Breast epithelium (tissue), 4 donors: ENCODE results near the gene KASH5. TPM values are rescaled to one million over a fixed set of nuclear protein-coding genes. Genes with fewer than 3 reads are reported as not detected.

Experiments
- DNase-seq, 2 donors: peaks; one replicate each; pipeline ENCODE4 v3.0.0-alpha.2; 2019; ENCODE audit warnings: low spot score in 2 of 2
- H3K27ac ChIP-seq, 2 donors: fragments of 200-600 bp; sonication (generic) in 1 of 2; one replicate each; pipeline ENCODE4 v1.5.1; 2016 to 2019; ENCODE audit warnings: mild to moderate bottlenecking in 1 of 2
- H3K27me3 ChIP-seq, 2 donors: fragments of 200-600 bp; sonication (generic) in 1 of 2; one replicate each; pipeline versions ENCODE4 v1.5.1 to v1.6.0; 2017 to 2019; ENCODE audit warnings: control low read depth in 1 of 2, mild to moderate bottlenecking in 1 of 2
- H3K36me3 ChIP-seq: fragments of 200-600 bp; one replicate; pipeline ENCODE4 v1.5.1; 2019
- H3K4me1 ChIP-seq, 2 donors: fragments of 200-600 bp; sonication (generic); one replicate each; pipeline ENCODE4 v1.5.1; 2016 to 2019; ENCODE audit warnings: control low read depth in 1 of 2
- H3K4me3 ChIP-seq, 3 donors: fragments of 200-600 bp; sonication (generic); 1 replicate in 2 of 3; 2 replicates in 1 of 3; pipeline ENCODE4 v1.5.1; 2016 to 2019; ENCODE audit warnings: mild to moderate bottlenecking in 3 of 3, moderate library complexity in 2 of 3
- H3K9me3 ChIP-seq, 2 donors: fragments of 200-600 bp; sonication (generic) in 1 of 2; one replicate each; pipeline ENCODE4 v1.5.1; 2016 to 2019; ENCODE audit warnings: control low read depth in 1 of 2
- POLR2A ChIP-seq: fragments of 450-650 bp; IDR thresholded peaks from one replicate; pipeline ENCODE4 v1.6.1; 2016; ENCODE audit warnings: antibody characterized with exemption, mild to moderate bottlenecking, moderate library complexity
- POLR2AphosphoS5 ChIP-seq, 3 donors: sonication (generic); formaldehyde crosslinking; IDR thresholded peaks; one replicate each; pipeline ENCODE4 v1.6.1; 2017; ENCODE audit warnings: antibody characterized with exemption in 3 of 3
- intact Hi-C: fragments of 100-400 bp; cut with DNase I; formaldehyde crosslinking; loops from one replicate; pipeline ENCODE4 v1.15.1; 2023; ENCODE audit warnings: low total_unique reads
- total RNA-seq, 3 donors: library from RNA; depleted of rRNA; stranded (reverse); fragments of >200 nt; gene quantifications; one replicate each; pipeline ENCODE4 v1.1.0, GENCODE V29; 2016
- TF ChIP-seq, protein P1 (sequence below), 3 donors: fragments of 450-650 bp; IDR thresholded peaks; one replicate each; pipeline ENCODE4 v1.5.1; 2016 to 2017; ENCODE audit warnings: antibody characterized with exemption in 3 of 3, mild to moderate bottlenecking in 3 of 3, moderate library complexity in 3 of 3

Gene KASH5
- total RNA-seq, 3 donors from 2014 or later = 1.9 TPM; not detected in 2

DNA sequence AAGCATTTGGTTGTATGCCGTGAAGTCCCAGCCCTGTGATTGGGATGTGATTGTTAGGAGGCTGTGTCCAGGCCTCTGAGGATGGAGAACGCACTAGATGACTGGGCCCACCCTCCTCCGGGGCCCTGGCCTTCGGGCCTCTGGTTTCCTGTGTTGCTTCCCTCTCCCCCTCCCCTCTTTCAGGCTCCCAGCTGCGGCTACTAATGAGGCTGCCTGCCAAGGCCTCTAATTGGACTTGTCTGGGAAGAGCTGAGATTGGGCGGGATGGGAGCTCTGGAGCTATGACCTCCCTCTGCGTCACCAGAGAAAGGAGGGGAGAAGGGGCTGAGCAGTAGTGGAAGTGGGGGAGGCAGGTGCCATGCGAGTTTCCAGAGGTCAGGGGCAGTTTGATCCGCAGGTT is 25.3 kb downstream of the KASH5 start:
- intact Hi-C loops = no loop called here
- TF ChIP-seq POLR2A (no peak), POLR2AphosphoS5 (IDR thresholded peaks at IDR 0.05) (no peak)
- TF ChIP-seq, protein P1, sequence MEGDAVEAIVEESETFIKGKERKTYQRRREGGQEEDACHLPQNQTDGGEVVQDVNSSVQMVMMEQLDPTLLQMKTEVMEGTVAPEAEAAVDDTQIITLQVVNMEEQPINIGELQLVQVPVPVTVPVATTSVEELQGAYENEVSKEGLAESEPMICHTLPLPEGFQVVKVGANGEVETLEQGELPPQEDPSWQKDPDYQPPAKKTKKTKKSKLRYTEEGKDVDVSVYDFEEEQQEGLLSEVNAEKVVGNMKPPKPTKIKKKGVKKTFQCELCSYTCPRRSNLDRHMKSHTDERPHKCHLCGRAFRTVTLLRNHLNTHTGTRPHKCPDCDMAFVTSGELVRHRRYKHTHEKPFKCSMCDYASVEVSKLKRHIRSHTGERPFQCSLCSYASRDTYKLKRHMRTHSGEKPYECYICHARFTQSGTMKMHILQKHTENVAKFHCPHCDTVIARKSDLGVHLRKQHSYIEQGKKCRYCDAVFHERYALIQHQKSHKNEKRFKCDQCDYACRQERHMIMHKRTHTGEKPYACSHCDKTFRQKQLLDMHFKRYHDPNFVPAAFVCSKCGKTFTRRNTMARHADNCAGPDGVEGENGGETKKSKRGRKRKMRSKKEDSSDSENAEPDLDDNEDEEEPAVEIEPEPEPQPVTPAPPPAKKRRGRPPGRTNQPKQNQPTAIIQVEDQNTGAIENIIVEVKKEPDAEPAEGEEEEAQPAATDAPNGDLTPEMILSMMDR (IDR thresholded peaks at IDR 0.05) = no peak
- DNase-seq = no peak
- H3K27me3 ChIP-seq = peaks cover 0 to 7% of the 10 kb centered on the region in 2 donors
- no peak overlapping the region for H3K27ac ChIP-seq
- H3K9me3 ChIP-seq = no peaks in the 10 kb centered on the region
- no peaks in the 10 kb centered on the region for H3K36me3 ChIP-seq
- H3K4me3 ChIP-seq = no peak overlapping the region
- no peaks in the 10 kb centered on the region for H3K4me1 ChIP-seq

DNA sequence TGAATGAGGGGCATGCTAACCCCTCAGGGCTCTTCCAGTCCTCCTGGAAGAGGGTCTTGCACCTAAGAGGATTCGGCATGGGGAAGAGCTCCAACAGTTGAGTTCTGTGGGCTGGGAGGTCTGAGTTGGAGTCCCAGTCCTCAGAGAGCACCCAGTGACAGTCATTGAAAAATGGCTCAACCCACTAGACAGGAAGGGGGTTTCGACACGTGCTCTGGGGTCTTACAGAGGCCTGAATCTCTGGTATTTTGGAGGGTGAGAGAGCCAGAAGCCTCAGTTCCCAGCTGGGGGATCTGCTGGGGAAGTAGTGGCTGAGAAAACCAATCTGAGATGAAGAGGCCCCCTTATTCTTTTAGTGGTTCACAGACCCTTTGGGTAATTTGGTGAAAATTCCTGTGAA is 26.2 kb downstream of the KASH5 start:
- no peak for DNase-seq
- Histone ChIP-seq H3K9me3 (no peaks in the 10 kb centered on the region), H3K27ac (no peak overlapping the region), H3K4me3 (no peak overlapping the region), H3K36me3 (no peaks in the 10 kb centered on the region), H3K27me3 (peaks cover 0 to 9% of the 10 kb centered on the region in 2 donors), H3K4me1 (no peaks in the 10 kb centered on the region)
- TF ChIP-seq POLR2AphosphoS5 (IDR thresholded peaks at IDR 0.05) = no peak
- TF ChIP-seq POLR2A = no peak
- TF ChIP-seq, protein P1 (IDR thresholded peaks at IDR 0.05) = no peak
- intact Hi-C loops = no loop called here

DNA sequence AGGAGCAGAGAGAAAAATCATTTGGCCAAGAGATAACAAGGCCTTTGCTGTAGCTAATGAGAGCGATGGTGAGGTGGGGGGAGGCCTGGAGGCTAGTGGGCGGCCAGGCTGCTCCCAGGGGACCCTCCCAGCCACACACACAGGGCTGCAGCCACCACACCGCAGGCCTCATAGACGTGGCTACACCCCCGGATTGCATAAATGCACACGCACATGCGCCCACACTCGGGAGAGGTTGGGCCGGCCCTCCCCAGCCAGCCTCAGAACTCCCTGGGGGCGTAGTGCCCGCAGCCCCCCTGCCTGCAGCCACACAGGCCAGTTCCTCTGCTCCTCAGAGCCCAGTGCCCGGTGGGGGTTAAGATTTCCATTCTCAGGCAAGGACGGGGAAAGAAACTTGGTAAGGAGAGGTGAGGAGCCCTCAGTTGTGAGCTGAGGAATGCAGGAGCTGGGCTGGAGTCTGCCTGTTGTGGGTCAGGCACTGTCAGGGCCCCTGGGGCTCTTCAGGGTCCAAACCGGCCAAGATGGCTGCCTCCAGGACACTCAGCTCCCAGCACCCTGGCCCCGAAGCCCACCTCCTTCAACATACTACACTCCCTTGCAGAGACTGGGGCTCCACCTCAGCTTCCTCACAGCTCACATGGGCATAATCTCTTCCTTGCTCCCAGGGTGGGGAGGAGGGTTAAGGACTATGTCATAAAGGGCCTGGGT is 27.2 kb downstream of the KASH5 start:
- peaks cover 0 to 14% of the 10 kb centered on the region in 2 donors for H3K27me3 ChIP-seq
- DNase-seq = no peak
- TF ChIP-seq POLR2A (no peak), POLR2AphosphoS5 (IDR thresholded peaks at IDR 0.05) (no peak)
- TF ChIP-seq, protein P1 (IDR thresholded peaks at IDR 0.05) = no peak
- no peaks in the 10 kb centered on the region for H3K4me1 ChIP-seq
- intact Hi-C loops = no loop called here
- H3K4me3 ChIP-seq = no peak overlapping the region
- no peaks in the 10 kb centered on the region for H3K36me3 ChIP-seq
- H3K9me3 ChIP-seq = no peaks in the 10 kb centered on the region
- no peak overlapping the region for H3K27ac ChIP-seq

DNA sequence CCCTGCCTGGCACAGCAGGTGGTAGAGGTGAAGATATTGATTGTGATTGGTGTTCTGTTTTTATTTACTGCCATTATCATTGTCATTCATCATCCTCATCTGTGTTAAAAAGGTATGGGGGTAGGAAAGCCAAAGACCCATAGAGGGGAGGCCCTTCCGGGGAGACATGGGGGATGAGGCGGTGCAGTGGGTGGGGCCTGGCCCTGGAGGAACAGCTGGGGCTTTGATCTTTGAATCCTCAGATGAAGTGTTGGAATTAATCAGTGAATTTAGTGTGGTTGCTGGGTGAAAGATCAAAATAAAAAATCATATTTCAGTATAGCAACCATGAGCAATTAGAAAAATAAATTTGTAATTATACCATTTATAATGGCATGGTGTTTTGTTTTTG is 27.8 kb downstream of the KASH5 start:
- intact Hi-C loops = no loop called here
- Histone ChIP-seq H3K4me3 (no peak overlapping the region), H3K9me3 (no peaks in the 10 kb centered on the region), H3K27me3 (peaks cover 0 to 14% of the 10 kb centered on the region in 2 donors), H3K4me1 (no peaks in the 10 kb centered on the region), H3K27ac (no peak overlapping the region), H3K36me3 (no peaks in the 10 kb centered on the region)
- no peak for DNase-seq
- TF ChIP-seq POLR2A = no peak

DNA sequence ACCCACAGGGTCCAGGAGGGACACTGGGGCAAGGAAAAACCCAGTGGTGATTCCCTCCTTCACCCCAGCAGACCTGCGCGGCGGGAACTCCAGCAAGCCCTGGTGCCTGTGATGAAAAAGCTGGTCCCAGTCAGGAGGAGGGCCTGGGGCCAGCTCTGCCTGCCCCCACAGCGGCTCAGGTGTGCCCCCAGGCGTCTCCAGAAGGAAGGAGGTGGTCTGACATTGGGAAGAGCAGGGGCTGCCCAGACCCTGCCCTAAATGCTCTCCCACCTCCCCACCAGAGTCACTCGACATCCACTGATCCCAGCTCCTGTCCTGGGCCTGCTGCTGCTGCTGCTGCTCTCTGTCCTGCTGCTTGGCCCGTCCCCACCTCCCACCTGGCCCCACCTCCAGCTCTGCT is 29.0 kb downstream of the KASH5 start:
- TF ChIP-seq POLR2A = no peak
- TF ChIP-seq, protein P1 (IDR thresholded peaks at IDR 0.05) = no peak
- TF ChIP-seq POLR2AphosphoS5 (IDR thresholded peaks at IDR 0.05) = no peak
- no peak for DNase-seq
- intact Hi-C loops = no loop called here
- H3K4me1 ChIP-seq = no peaks in the 10 kb centered on the region
- H3K4me3 ChIP-seq = no peak overlapping the region
- no peak overlapping the region for H3K27ac ChIP-seq
- no peaks in the 10 kb centered on the region for H3K9me3 ChIP-seq
- no peaks in the 10 kb centered on the region for H3K36me3 ChIP-seq
- H3K27me3 ChIP-seq = peaks cover under 1 to 25% of the 10 kb centered on the region in 2 donors
